ENCODE measurements around the gene NEK2. TPM values are rescaled to one million over a fixed set of nuclear protein-coding genes. Genes with fewer than 3 reads are reported as not detected.
"Not testable (repeated sequence)": the region's sequence is repeated elsewhere in the genome, so short reads cannot be mapped to it uniquely, and the experiment has no call there.

The NEK2 gene
- total and polyA plus RNA-seq, 10 donors, result 0.38 to 5.5 (median 2.0) TPM

GRCh38 chr1:211685823-211686222 is 10.4 kb upstream of the NEK2 start:
- Histone ChIP-seq H3K9me3 (no peaks in the 10 kb centered on the region), H3K4me3 (no peak overlapping the region), H3K27ac (no peak overlapping the region), H3K27me3 (replicated peaks in 1 of 7) (no peaks in the 10 kb centered on the region), H3K36me3 (no peaks in the 10 kb centered on the region), H3K4me1 (peaks cover 2 to 23% (median 14%) of the 10 kb centered on the region in 6 donors)
- DNase-seq, result no peak
- intact Hi-C loops (cut with DNase I; ENCODE audit: low total_unique reads), result no loop called here
- 75 to 92% (median 84%) methylated on average over 7 of the region's 7 CpGs for WGBS, 5 donors
- TF ChIP-seq POLR2A (IDR thresholded peaks at IDR 0.05) (no peak), CTCF (IDR thresholded peaks at IDR 0.05 in 8 of 11, conservative IDR thresholded peaks at IDR 0.05 in 3 of 11) (no peak), POLR2AphosphoS5 (IDR thresholded peaks at IDR 0.05) (no peak)

- Histone ChIP-seq H3K27ac (no peak overlapping the region), H3K36me3 (no peaks in the 10 kb centered on the region), H3K4me3 (no peak overlapping the region), H3K9me3 (no peaks in the 10 kb centered on the region), H3K27me3 (replicated peaks in 1 of 7) (no peaks in the 10 kb centered on the region), H3K4me1 (peaks cover 4 to 26% (median 18%) of the 10 kb centered on the region in 6 donors)
- WGBS, 5 donors, result 88 to 93% (median 89%) methylated on average over 3 of the region's 3 CpGs
- no peak for DNase-seq
- intact Hi-C loops (cut with DNase I; ENCODE audit: low total_unique reads), result loop anchor here (5.0 kb wide), 1 partner anchor 608 kb away; no protein-coding TSS in a partner anchor
- TF ChIP-seq POLR2A (IDR thresholded peaks at IDR 0.05) (no peak), CTCF (IDR thresholded peaks at IDR 0.05 in 8 of 11, conservative IDR thresholded peaks at IDR 0.05 in 3 of 11) (no peak), POLR2AphosphoS5 (IDR thresholded peaks at IDR 0.05) (no peak)
Measured at GRCh38 chr1:211684791-211685190, 9.4 kb upstream of the NEK2 start.

GRCh38 chr1:211684331-211684730 is 8.9 kb upstream of the NEK2 start:
- Histone ChIP-seq H3K4me1 (peaks cover 4 to 26% (median 18%) of the 10 kb centered on the region in 6 donors), H3K27ac (no peak overlapping the region), H3K4me3 (no peak overlapping the region), H3K9me3 (no peaks in the 10 kb centered on the region), H3K27me3 (replicated peaks in 1 of 7) (no peaks in the 10 kb centered on the region), H3K36me3 (no peaks in the 10 kb centered on the region)
- intact Hi-C loops (cut with DNase I; ENCODE audit: low total_unique reads), result loop anchor here (5.0 kb wide), 1 partner anchor 608 kb away; no protein-coding TSS in a partner anchor
- 74 to 85% (median 82%) methylated on average over 3 of the region's 3 CpGs for WGBS, 5 donors
- no peak for DNase-seq
- no peak for TF ChIP-seq POLR2AphosphoS5 (IDR thresholded peaks at IDR 0.05)
- TF ChIP-seq CTCF (IDR thresholded peaks at IDR 0.05 in 8 of 11, conservative IDR thresholded peaks at IDR 0.05 in 3 of 11), result no peak
- TF ChIP-seq POLR2A (IDR thresholded peaks at IDR 0.05), result no peak

- intact Hi-C loops (cut with DNase I; ENCODE audit: low total_unique reads), result loop anchor here (5.0 kb wide), 1 partner anchor 609 kb away; no protein-coding TSS in a partner anchor
- TF ChIP-seq POLR2A (IDR thresholded peaks at IDR 0.05), result no peak
- no peak for TF ChIP-seq POLR2AphosphoS5 (IDR thresholded peaks at IDR 0.05)
- Histone ChIP-seq H3K4me1 (peaks cover 4 to 26% (median 18%) of the 10 kb centered on the region in 6 donors), H3K27me3 (replicated peaks in 1 of 7) (no peaks in the 10 kb centered on the region), H3K27ac (no peak overlapping the region), H3K4me3 (no peak overlapping the region), H3K9me3 (no peaks in the 10 kb centered on the region), H3K36me3 (no peaks in the 10 kb centered on the region)
- no peak for DNase-seq
- WGBS, 5 donors, result 80 to 84% (median 81%) methylated on average over 8 of the region's 8 CpGs
Measured at GRCh38 chr1:211683396-211684297, 8.2 kb upstream of the NEK2 start.

GRCh38 chr1:211682186-211682585 is 6.8 kb upstream of the NEK2 start:
- not testable (repeated sequence) for H3K4me3 ChIP-seq; H3K36me3 ChIP-seq; H3K27me3 ChIP-seq (replicated peaks in 1 of 7); DNase-seq; H3K9me3 ChIP-seq
- intact Hi-C loops (cut with DNase I; ENCODE audit: low total_unique reads), result loop anchor here (5.0 kb wide), 1 partner anchor 610 kb away; no protein-coding TSS in a partner anchor
- WGBS, 5 donors, result 83 to 98% (median 95%) methylated on average over 7 of the region's 7 CpGs
- Histone ChIP-seq H3K27ac (peak overlapping the region in 1 of 8 donors; percentile 64), H3K4me1 (peaks cover 4 to 16% (median 11%) of the 10 kb centered on the region in 6 donors)

Measured in spleen (tissue), 11 donors.